ENCODE data around the gene MYZAP. TPM values are rescaled to one million over a fixed set of nuclear protein-coding genes. Genes with fewer than 3 reads are reported as not detected.

MYZAP gene
- total RNA-seq, result 0.58 TPM

- ATAC-seq, result peak; percentile 94
- peak; percentile 64 for DNase-seq (ENCODE audit: low spot score)
Observed at GRCh38 chr15:57591822-57592367, at the start of gene MYZAP. Gene MYZAP, plus strand, starts transcription at chr15:57591904. Its CDS starts 131 bp downstream, at chr15:57592035.

GRCh38 chr15:57542505-57542817, 49.2 kb upstream of the MYZAP start:
- ATAC-seq, result no peak

GRCh38 chr15:57544848-57545480, 46.7 kb upstream of the MYZAP start:
- DNase-seq (ENCODE audit: low spot score), result no peak
- ATAC-seq, result no peak

More at GRCh38 chr15:57542505-57542817, 49.2 kb upstream of the MYZAP start:
- no peak for DNase-seq (ENCODE audit: low spot score)

- no peak for ATAC-seq
- DNase-seq (ENCODE audit: low spot score), result no peak
Observed at GRCh38 chr15:57545995-57546394, 45.7 kb upstream of the MYZAP start.

GRCh38 chr15:57547243-57547755, 44.4 kb upstream of the MYZAP start:
- ATAC-seq, result no peak
- no peak for DNase-seq (ENCODE audit: low spot score)

GRCh38 chr15:57548351-57548750, 43.4 kb upstream of the MYZAP start:
- peak; percentile 70 for ATAC-seq
- no peak for DNase-seq (ENCODE audit: low spot score)

- DNase-seq (ENCODE audit: low spot score), result no peak
- no peak for ATAC-seq
Observed at GRCh38 chr15:57548835-57549234, 42.9 kb upstream of the MYZAP start.

- ATAC-seq (no peak), DNase-seq (ENCODE audit: low spot score) (peak; percentile 28)
Observed at GRCh38 chr15:57549935-57550334, 41.8 kb upstream of the MYZAP start.

GRCh38 chr15:57550640-57551039, 41.1 kb upstream of the MYZAP start:
- peak; percentile 44 for DNase-seq (ENCODE audit: low spot score)

GRCh38 chr15:57551715-57552677, 39.7 kb upstream of the MYZAP start:
- ATAC-seq (no peak), DNase-seq (ENCODE audit: low spot score) (peak; percentile 45)

More at GRCh38 chr15:57550640-57551039, 41.1 kb upstream of the MYZAP start:
- ATAC-seq, result no peak

- ATAC-seq (peak; percentile 4), DNase-seq (ENCODE audit: low spot score) (no peak)
Observed at GRCh38 chr15:57552678-57553334, 38.9 kb upstream of the MYZAP start.

- ATAC-seq (peak; percentile 32), DNase-seq (ENCODE audit: low spot score) (no peak)
Observed at GRCh38 chr15:57553526-57553925, 38.2 kb upstream of the MYZAP start.

- peak; percentile 75 for ATAC-seq
Observed at GRCh38 chr15:57554063-57554811, 37.5 kb upstream of the MYZAP start.

GRCh38 chr15:57554812-57555179, 36.9 kb upstream of the MYZAP start:
- ATAC-seq (peak; percentile 33), DNase-seq (ENCODE audit: low spot score) (no peak)

More at GRCh38 chr15:57554063-57554811, 37.5 kb upstream of the MYZAP start:
- peak; percentile 64 for DNase-seq (ENCODE audit: low spot score)

GRCh38 chr15:57555270-57555669, 36.4 kb upstream of the MYZAP start:
- ATAC-seq (no peak), DNase-seq (ENCODE audit: low spot score) (no peak)

GRCh38 chr15:57556040-57556439, 35.7 kb upstream of the MYZAP start:
- ATAC-seq (no peak), DNase-seq (ENCODE audit: low spot score) (no peak)

- DNase-seq (ENCODE audit: low spot score) (no peak), ATAC-seq (no peak)
Observed at GRCh38 chr15:57557267-57557666, 34.4 kb upstream of the MYZAP start.

- DNase-seq (ENCODE audit: low spot score) (no peak), ATAC-seq (no peak)
Observed at GRCh38 chr15:57557810-57558209, 33.9 kb upstream of the MYZAP start.

- ATAC-seq, result peak; percentile 90
- peak; percentile 93 for DNase-seq (ENCODE audit: low spot score)
Observed at GRCh38 chr15:57559875-57560274, 31.8 kb upstream of the MYZAP start.

GRCh38 chr15:57561041-57561711, 30.5 kb upstream of the MYZAP start:
- peak; percentile 90 for DNase-seq (ENCODE audit: low spot score)
- peak; percentile 89 for ATAC-seq

Measured in left lobe of liver (tissue), 2 donors.